ENCODE measurements around the gene RAP1GAP. TPM values are rescaled to one million over a fixed set of nuclear protein-coding genes. Genes with fewer than 3 reads are reported as not detected.

RAP1GAP gene
- total and polyA plus RNA-seq, 8 donors = 21.1 to 117 (median 59.2) TPM

- Histone ChIP-seq H3K4me3 (no peak overlapping the region), H3K9me3 (no peaks in the 10 kb centered on the region), H3K4me1 (peaks cover 13 to 38% (median 22%) of the 10 kb centered on the region in 4 donors), H3K27ac (peak overlapping the region in 1 of 5 donors; percentile 8), H3K27me3 (peaks cover 0 to 63% (median 0%) of the 10 kb centered on the region in 3 donors), H3K36me3 (no peaks in the 10 kb centered on the region)
- intact Hi-C loops (cut with DNase I; ENCODE audit: low total_unique reads) = no loop called here
- TF ChIP-seq POLR2A (IDR thresholded peaks at IDR 0.05) (no peak), POLR2AphosphoS5 (IDR thresholded peaks at IDR 0.05) (peak in 2 of 3 donors; percentile 27 to 66), CTCF (IDR thresholded peaks at IDR 0.05) (no peak), EP300 (IDR thresholded peaks at IDR 0.05) (no peak)
- 17 to 25% (median 20%) methylated on average over 20 to 24 of the region's 24 CpGs for WGBS, 5 donors
- peak; percentile 76 to 84 for DNase-seq
These were observed 82.1 kb downstream of the RAP1GAP start for GRCh38 chr1:21586846-21587601.

- H3K27ac ChIP-seq = peak overlapping the region in 1 of 5 donors; percentile 8
- peak in 1 of 2 donors; percentile 29 for DNase-seq
- peaks cover 0 to 55% (median 0%) of the 10 kb centered on the region in 3 donors for H3K27me3 ChIP-seq
- TF ChIP-seq POLR2AphosphoS5 (IDR thresholded peaks at IDR 0.05) = no peak
- TF ChIP-seq EP300 (IDR thresholded peaks at IDR 0.05) = no peak
- no peak for TF ChIP-seq POLR2A (IDR thresholded peaks at IDR 0.05)
- TF ChIP-seq CTCF (IDR thresholded peaks at IDR 0.05) = no peak
- H3K9me3 ChIP-seq = no peaks in the 10 kb centered on the region
- no peaks in the 10 kb centered on the region for H3K36me3 ChIP-seq
- 42 to 51% (median 48%) methylated on average over 11 to 12 of the region's 12 CpGs for WGBS, 5 donors
- intact Hi-C loops (cut with DNase I; ENCODE audit: low total_unique reads) = no loop called here
- peaks cover 13 to 38% (median 21%) of the 10 kb centered on the region in 4 donors for H3K4me1 ChIP-seq
- H3K4me3 ChIP-seq = no peak overlapping the region
These were observed 82.9 kb downstream of the RAP1GAP start for GRCh38 chr1:21586222-21586621.

GRCh38 chr1:21585037-21585436 is 84.1 kb downstream of the RAP1GAP start:
- H3K27ac ChIP-seq = no peak overlapping the region
- no peak for DNase-seq
- no peaks in the 10 kb centered on the region for H3K36me3 ChIP-seq
- H3K9me3 ChIP-seq = no peaks in the 10 kb centered on the region
- peaks cover 0 to 43% (median 0%) of the 10 kb centered on the region in 3 donors for H3K27me3 ChIP-seq
- peaks cover 13 to 26% (median 17%) of the 10 kb centered on the region in 4 donors for H3K4me1 ChIP-seq
- 65 to 77% (median 71%) methylated on average over 9 of the region's 9 CpGs for WGBS, 5 donors
- intact Hi-C loops (cut with DNase I; ENCODE audit: low total_unique reads) = no loop called here
- no peak for TF ChIP-seq POLR2AphosphoS5 (IDR thresholded peaks at IDR 0.05)
- no peak for TF ChIP-seq EP300 (IDR thresholded peaks at IDR 0.05)
- TF ChIP-seq CTCF (IDR thresholded peaks at IDR 0.05) = no peak
- TF ChIP-seq POLR2A (IDR thresholded peaks at IDR 0.05) = no peak
- H3K4me3 ChIP-seq = no peak overlapping the region

- no peaks in the 10 kb centered on the region for H3K9me3 ChIP-seq
- H3K4me1 ChIP-seq = peaks cover 13 to 22% (median 17%) of the 10 kb centered on the region in 4 donors
- H3K27me3 ChIP-seq = peaks cover 0 to 39% (median 0%) of the 10 kb centered on the region in 3 donors
- intact Hi-C loops (cut with DNase I; ENCODE audit: low total_unique reads) = no loop called here
- 65 to 80% (median 68%) methylated on average over 10 of the region's 10 CpGs for WGBS, 5 donors
- no peak overlapping the region for H3K4me3 ChIP-seq
- DNase-seq = no peak
- TF ChIP-seq EP300 (IDR thresholded peaks at IDR 0.05) (no peak), CTCF (IDR thresholded peaks at IDR 0.05) (no peak), POLR2A (IDR thresholded peaks at IDR 0.05) (no peak), POLR2AphosphoS5 (IDR thresholded peaks at IDR 0.05) (no peak)
- H3K36me3 ChIP-seq = no peaks in the 10 kb centered on the region
- H3K27ac ChIP-seq = peak overlapping the region in 1 of 5 donors; percentile 41
These were observed 85.1 kb downstream of the RAP1GAP start for GRCh38 chr1:21584096-21584495.

All from stomach (tissue), 9 donors.